ENCODE measurements around the gene DRG1.

The DRG1 gene

DNA sequence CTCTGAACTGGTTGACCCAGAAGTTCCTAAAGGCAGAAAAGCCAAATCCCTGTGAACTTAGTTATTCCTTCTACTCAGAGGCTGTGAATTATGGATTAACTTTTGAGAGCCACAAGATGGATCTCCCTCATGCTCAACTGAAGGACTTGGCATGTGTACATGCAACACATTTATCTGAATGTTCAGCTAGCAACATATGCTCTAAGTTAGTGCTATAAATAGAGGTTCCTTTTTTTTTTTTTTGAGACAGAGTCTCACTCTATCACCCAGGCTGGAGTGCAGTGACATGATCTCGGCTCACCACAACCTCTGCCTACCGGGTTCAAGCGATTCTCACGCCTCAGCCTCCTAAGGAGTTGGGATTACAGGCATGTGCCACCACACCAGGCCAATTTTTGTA lies 50.1 kb downstream of the DRG1 start:
- no peaks in the 10 kb centered on the region for H3K9me2 ChIP-seq (replicated peaks; ENCODE audit: low read depth, low read length)
- no peaks in the 10 kb centered on the region for H3K27me3 ChIP-seq (ENCODE audit: insufficient read depth, low read length, poor library complexity, severe bottlenecking)
- H3K9me3 ChIP-seq (ENCODE audit: insufficient read depth, low read depth, low read length), result no peaks in the 10 kb centered on the region
- H3K9ac ChIP-seq (ENCODE audit: low read depth, low read length, poor library complexity, severe bottlenecking), result no peak overlapping the region
- H3K79me2 ChIP-seq (ENCODE audit: insufficient read depth, low read length), result no peaks in the 10 kb centered on the region
- TF ChIP-seq, protein P1, sequence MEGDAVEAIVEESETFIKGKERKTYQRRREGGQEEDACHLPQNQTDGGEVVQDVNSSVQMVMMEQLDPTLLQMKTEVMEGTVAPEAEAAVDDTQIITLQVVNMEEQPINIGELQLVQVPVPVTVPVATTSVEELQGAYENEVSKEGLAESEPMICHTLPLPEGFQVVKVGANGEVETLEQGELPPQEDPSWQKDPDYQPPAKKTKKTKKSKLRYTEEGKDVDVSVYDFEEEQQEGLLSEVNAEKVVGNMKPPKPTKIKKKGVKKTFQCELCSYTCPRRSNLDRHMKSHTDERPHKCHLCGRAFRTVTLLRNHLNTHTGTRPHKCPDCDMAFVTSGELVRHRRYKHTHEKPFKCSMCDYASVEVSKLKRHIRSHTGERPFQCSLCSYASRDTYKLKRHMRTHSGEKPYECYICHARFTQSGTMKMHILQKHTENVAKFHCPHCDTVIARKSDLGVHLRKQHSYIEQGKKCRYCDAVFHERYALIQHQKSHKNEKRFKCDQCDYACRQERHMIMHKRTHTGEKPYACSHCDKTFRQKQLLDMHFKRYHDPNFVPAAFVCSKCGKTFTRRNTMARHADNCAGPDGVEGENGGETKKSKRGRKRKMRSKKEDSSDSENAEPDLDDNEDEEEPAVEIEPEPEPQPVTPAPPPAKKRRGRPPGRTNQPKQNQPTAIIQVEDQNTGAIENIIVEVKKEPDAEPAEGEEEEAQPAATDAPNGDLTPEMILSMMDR (conservative IDR thresholded peaks at IDR 0.05; ENCODE audit: low read length), result no peak
- TF ChIP-seq EZH2phosphoT487 (IDR thresholded peaks at IDR 0.05; ENCODE audit: borderline replicate concordance), result no peak
- H2AFZ ChIP-seq (ENCODE audit: low read length), result no peak overlapping the region
- no peaks in the 10 kb centered on the region for H3F3A ChIP-seq (ENCODE audit: low read depth)
- H3K4me1 ChIP-seq (ENCODE audit: insufficient read depth, low read length, poor library complexity, severe bottlenecking), result no peaks in the 10 kb centered on the region
- no peak overlapping the region for H3K4me2 ChIP-seq (ENCODE audit: low read depth, low read length, poor library complexity, severe bottlenecking)
- no peak overlapping the region for H3K4me3 ChIP-seq (ENCODE audit: low read length, poor library complexity, severe bottlenecking)
- peaks cover 53% of the 10 kb centered on the region for H3K36me3 ChIP-seq (ENCODE audit: insufficient read depth, low read length)
- no peaks in the 10 kb centered on the region for H4K20me1 ChIP-seq (ENCODE audit: insufficient read depth, low read length, poor library complexity, severe bottlenecking)

DNA sequence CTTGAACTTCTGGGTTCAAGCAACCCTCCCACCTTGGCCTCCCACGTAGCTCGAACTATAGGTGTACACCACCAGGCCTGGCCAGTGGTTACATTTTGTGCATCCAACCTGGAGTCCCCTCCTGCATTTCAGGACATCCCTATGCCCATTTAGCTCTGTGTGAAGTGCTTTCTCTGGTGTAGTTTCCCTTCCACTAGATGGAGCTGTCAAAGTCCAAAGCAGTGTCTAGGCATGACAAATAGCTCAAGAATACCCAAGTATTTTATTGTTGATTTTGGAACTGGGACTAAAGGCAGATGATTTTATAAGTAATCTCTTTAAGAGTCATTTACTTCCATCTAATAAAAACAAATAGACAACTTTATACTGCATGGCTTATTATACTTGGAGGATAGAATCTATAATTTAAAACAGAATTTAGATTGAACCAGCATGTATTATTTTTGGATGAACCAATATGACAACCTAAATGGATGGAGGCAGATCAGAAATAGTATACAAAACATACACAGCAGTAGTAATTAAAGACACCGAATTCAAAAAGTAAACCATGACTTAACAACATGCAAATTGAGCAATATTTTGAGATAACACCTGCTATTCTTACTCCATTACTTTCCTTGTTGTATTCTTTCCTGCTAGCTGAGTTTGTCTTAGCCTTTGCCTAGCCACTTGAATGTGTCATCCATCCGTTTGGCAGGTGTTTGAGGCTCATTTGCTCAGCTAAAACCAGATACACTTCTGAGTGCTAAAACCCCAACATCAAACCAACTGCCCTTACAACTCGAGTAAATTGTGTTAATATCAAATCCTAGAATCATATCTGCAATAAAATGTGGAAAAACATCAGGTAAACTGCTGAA lies 52.5 kb downstream of the DRG1 start:
- no peak overlapping the region for H3K4me2 ChIP-seq (ENCODE audit: low read depth, low read length, poor library complexity, severe bottlenecking)

DNA sequence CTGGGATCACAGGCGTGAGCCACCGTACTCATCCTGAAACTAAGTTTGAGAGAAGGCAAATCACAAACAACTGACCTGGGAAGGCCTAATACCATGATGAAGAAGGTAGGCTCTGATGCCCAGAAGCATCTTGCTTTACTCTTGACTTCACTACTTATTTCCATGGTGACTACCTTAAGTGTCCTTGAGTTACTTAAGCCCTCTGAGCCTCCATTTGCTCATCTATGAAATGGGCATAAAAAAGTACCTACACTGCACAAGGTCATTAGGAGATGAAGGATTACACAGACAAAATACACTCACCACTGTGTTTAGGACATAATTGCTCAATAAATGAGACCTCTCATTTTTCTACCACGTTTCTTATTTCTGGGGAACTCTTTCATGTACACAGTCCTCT lies 62.3 kb downstream of the DRG1 start:
- Histone ChIP-seq H2AFZ (ENCODE audit: low read length) (no peak overlapping the region), H3K9me2 (replicated peaks; ENCODE audit: low read depth, low read length) (no peaks in the 10 kb centered on the region), H3F3A (ENCODE audit: low read depth) (no peaks in the 10 kb centered on the region), H3K36me3 (ENCODE audit: insufficient read depth, low read length) (peaks cover 84% of the 10 kb centered on the region; the same call in 1 of the 2 replicates), H3K79me2 (ENCODE audit: insufficient read depth, low read length) (no peaks in the 10 kb centered on the region; the same call in 1 of the 2 replicates), H3K4me2 (ENCODE audit: low read depth, low read length, poor library complexity, severe bottlenecking) (no peak overlapping the region), H3K27me3 (ENCODE audit: insufficient read depth, low read length, poor library complexity, severe bottlenecking) (no peaks in the 10 kb centered on the region), H3K9me3 (ENCODE audit: insufficient read depth, low read depth, low read length) (no peaks in the 10 kb centered on the region), H3K4me3 (ENCODE audit: low read length, poor library complexity, severe bottlenecking) (no peak overlapping the region), H3K4me1 (ENCODE audit: insufficient read depth, low read length, poor library complexity, severe bottlenecking) (no peaks in the 10 kb centered on the region), H4K20me1 (ENCODE audit: insufficient read depth, low read length, poor library complexity, severe bottlenecking) (peaks cover 7% of the 10 kb centered on the region), H3K9ac (ENCODE audit: low read depth, low read length, poor library complexity, severe bottlenecking) (no peak overlapping the region)
- TF ChIP-seq EZH2phosphoT487 (IDR thresholded peaks at IDR 0.05; ENCODE audit: borderline replicate concordance), result no peak
- TF ChIP-seq, protein P1 (conservative IDR thresholded peaks at IDR 0.05; ENCODE audit: low read length), result no peak

More for the DNA sequence above, 52.5 kb downstream of the DRG1 start:
- peaks cover 60% of the 10 kb centered on the region for H3K36me3 ChIP-seq (ENCODE audit: insufficient read depth, low read length)
- H3K79me2 ChIP-seq (ENCODE audit: insufficient read depth, low read length), result no peaks in the 10 kb centered on the region
- TF ChIP-seq, protein P1 (conservative IDR thresholded peaks at IDR 0.05; ENCODE audit: low read length), result peak; percentile 72
- no peak for TF ChIP-seq EZH2phosphoT487 (IDR thresholded peaks at IDR 0.05; ENCODE audit: borderline replicate concordance)
- no peaks in the 10 kb centered on the region for H3K9me2 ChIP-seq (replicated peaks; ENCODE audit: low read depth, low read length)
- H3K9ac ChIP-seq (ENCODE audit: low read depth, low read length, poor library complexity, severe bottlenecking), result no peak overlapping the region
- no peaks in the 10 kb centered on the region for H3K9me3 ChIP-seq (ENCODE audit: insufficient read depth, low read depth, low read length)
- no peak overlapping the region for H2AFZ ChIP-seq (ENCODE audit: low read length)
- H3K4me3 ChIP-seq (ENCODE audit: low read length, poor library complexity, severe bottlenecking), result no peak overlapping the region
- no peaks in the 10 kb centered on the region for H3K4me1 ChIP-seq (ENCODE audit: insufficient read depth, low read length, poor library complexity, severe bottlenecking)
- H4K20me1 ChIP-seq (ENCODE audit: insufficient read depth, low read length, poor library complexity, severe bottlenecking), result no peaks in the 10 kb centered on the region
- H3F3A ChIP-seq (ENCODE audit: low read depth), result no peaks in the 10 kb centered on the region
- H3K27me3 ChIP-seq (ENCODE audit: insufficient read depth, low read length, poor library complexity, severe bottlenecking), result no peaks in the 10 kb centered on the region
